Activated CD4-positive, alpha-beta T cell treated with anti-CD3 and anti-CD28 coated beads for 4 hours (primary cell): Measurements from ENCODE around the gene KCNJ5.
"Not testable (repeated sequence)": the region's sequence is repeated elsewhere in the genome, so short reads cannot be mapped to it uniquely, and the experiment has no call there.

Source experiments
- DNase-seq, 2 donors: peaks; one replicate each; pipeline ENCODE4 v3.0.0-alpha.2; 2020

Gene KCNJ5

GRCh38 chr11:128915149-128915521 is 24.0 kb downstream of the KCNJ5 start:
- no peak for DNase-seq

DNA sequence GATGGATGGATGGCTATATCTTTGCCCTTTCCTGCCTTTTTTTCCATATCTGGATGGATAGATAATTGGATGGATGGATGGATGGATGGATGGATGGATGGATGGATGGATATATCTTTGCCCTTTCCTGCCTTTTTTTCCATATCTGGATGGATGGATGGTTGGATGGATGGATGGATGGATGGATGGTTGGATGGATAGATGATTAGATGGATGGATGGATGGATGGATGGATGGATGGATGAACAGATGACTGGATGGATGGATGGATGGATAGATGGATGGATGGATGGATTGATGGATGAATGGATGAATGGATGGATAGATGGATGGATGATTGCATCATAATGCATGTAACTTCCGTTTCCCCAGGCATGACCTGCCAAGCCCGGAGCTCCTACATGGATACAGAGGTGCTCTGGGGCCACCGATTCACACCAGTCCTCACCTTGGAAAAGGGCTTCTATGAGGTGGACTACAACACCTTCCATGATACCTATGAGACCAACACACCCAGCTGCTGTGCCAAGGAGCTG is 24.9 kb downstream of the KCNJ5 start:
- no peak for DNase-seq

DNA sequence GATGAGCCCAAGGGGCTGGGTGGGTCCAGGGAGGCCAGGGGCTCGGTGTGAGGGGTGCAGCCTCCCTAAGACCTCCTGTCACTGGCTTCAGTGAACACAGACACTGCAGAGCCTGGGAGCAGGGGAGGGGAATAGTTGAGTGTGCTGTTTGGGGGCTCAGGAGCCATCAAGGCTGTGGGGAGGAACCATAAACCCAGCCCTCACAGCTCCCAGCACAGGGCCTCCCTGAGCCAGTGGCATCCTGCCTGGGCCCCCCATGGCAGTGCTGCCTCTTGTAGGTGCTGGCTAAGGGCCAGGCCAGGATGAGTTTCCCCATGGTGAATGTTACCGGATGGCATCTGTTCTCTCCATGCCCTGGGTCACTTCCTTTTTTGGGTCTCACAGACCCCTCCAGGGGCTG is 25.5 kb downstream of the KCNJ5 start:
- DNase-seq: no peak

DNA sequence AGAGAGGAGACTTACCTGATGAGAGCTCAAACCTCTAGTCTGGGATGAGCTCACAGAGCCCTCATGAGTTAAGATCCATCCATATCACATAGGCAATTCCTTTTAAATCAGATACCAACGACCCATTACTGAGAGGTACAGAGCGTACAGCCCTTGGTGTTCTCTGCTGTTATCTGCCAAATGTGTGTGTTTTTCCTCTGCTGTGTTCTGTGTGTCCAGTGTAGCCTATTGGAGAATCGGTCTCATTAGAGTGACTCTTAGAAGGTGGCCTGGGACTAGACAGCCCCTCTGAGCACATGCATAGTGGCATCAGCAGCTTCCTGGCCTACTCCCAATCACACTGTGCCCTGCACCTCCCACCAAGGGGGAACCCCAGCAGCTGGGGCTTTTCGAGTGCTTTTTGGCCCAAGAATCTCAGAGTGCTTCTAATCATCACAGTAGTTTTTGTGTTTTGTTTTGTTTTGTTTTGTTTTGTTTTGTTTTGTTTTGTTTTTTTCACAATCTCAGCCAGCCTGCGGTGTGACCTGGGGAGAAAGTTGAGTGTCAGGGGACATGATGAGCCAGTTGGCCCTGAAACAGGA is 26.1 kb downstream of the KCNJ5 start:
- DNase-seq: no peak

DNA sequence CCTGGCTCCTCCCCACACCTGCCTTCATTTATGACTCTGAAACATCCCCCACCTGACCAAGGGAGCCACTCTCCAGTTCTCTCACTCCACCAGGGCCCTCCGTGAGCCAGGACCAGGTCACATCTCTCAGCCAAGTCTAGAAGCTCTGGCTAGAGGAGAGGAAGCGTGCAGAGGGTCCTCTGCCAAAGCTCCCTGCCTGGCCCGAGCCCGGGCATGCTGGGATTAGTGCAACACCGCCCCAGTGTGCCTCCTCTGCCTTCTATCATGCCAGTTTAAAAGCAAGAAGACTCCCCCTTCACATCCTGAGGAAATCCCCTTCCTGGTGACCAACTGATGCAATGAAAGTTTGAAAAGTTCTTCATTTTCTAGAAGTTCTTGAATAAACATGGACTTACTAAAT is 28.1 kb downstream of the KCNJ5 start:
- no peak for DNase-seq

DNA sequence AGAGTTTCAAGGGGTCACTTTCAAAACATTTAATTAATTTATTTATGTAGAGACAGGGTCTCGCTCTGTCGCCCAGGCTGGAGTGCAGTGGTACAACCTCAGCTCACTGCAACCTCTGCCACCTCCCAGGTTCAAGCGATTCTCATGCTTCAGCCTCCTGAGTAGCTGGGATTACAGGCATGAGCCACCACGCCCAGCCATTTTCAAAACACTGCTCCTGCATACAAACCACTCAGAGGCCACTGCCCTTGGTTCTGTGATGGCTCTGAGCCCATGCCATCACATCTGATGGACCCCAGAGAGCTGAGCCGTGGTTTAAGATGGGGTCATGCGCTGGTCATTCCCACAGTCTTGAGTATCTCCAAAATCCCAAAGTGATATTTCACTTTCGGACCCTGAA is 28.5 kb downstream of the KCNJ5 start:
- DNase-seq: not testable (repeated sequence)

- DNase-seq: no peak
Observed at GRCh38 chr11:128920666-128921065, 29.5 kb downstream of the KCNJ5 start.

DNA sequence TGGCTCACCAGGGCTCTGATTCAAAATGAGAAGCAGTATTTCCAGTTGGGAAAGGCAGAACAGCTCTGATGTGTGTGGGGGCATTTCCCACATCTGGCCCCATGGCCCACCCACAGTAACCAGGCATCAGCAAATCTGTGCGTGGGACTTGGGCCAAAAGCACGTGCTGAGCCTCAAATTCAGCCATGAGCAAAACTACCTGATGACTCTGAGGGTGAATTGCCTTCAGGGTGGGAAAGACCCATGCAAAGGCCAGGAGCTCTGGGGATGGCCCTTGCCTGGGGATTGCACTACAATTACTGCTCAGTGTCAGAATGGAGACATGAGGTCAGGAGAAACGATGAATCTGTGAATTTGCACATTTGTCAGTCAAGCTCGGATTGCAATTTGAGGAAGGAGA is 30.6 kb downstream of the KCNJ5 start:
- no peak for DNase-seq

- no peak for DNase-seq
Observed at GRCh38 chr11:128924104-128924503, 32.9 kb downstream of the KCNJ5 start.

DNA sequence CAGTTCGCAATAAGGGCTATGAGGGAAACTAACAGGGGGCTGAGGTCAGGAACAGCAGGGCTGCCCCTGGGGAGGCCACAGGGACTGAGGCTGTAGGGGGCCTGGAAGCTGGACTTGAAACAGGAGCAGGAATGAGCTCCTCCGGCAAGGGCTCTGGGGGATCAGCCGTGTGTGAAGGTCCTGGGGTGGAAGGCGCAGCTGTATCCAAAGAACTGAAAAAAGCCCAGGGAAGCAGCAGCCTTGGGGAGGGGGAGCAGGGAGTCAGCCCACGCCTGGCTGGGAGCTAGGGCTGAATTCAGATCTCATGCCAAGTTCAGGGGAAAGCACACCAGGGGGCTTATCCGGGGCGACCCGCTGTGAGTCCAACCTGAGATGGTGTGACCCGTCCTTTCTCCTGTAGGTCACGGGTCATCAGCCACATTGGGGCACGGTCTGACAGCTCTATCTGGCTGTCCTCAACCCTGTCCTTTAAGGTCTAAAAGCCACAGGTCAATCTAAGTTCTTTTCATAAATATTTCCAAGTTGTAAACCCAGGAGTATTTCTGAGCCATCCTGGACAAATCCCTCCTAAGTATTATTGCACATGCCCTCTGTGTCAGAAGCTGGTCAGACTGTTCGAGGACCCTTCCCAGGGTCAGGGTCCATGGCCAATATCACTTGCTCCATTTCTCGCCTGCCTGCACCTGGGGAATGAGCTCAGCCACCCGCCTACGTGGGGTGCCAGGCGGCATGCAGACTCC is 33.5 kb downstream of the KCNJ5 start:
- no peak for DNase-seq

- DNase-seq: no peak
Observed at GRCh38 chr11:128925250-128925600, 34.1 kb downstream of the KCNJ5 start.

DNA sequence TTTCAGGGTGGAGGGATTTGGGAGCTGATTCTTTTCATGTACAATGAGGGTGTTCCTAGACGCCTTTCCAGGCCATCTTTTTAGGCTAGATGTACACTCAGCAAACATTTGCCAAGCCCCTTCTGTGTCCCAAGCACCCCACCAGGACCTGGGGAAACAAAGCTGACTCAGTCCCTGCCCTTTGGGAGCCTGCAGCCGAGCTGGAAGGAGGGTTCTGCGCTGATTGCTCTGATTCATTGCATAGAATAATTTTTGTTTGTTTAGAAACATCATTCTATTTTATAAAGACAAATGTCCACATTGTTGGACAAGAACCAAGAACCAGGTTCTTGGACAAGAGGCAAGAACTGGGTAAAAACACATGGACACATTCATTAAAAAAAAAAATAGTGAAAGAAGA is 34.8 kb downstream of the KCNJ5 start:
- no peak for DNase-seq

DNA sequence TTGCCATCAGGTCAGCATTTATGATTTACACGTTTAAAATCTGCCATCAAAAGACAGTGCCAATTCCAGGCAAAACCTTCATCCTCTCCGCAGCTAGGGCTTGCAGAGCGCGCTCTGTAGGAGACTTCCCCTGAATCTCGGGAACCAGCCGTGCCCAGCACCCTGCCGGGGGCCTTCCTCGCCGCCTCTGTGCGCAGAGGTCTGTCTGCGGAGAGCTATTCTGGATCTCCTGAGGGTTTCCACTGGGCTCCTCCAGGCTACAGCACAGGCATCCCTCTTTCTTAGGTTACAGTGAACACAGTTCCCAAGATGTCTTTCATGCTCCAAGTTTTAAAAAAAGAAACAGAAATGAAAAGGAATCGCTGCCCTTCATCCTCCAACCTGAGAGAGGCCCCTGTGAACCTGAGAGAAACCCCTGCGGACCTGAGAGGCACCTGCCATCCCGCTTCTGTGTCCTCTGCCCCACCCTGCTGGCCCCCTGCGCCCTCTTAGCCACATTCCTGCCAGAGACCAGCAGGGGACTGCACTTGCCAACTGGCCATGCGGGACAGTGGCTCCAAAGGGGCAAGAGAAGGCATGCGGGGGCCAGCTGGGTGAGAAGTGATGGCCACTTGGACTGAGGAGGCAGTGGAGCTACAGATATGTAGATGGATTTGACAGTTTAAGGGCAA is 35.4 kb downstream of the KCNJ5 start:
- no peak for DNase-seq

- no peak for DNase-seq
Observed at GRCh38 chr11:128927108-128927461, 35.9 kb downstream of the KCNJ5 start.

DNA sequence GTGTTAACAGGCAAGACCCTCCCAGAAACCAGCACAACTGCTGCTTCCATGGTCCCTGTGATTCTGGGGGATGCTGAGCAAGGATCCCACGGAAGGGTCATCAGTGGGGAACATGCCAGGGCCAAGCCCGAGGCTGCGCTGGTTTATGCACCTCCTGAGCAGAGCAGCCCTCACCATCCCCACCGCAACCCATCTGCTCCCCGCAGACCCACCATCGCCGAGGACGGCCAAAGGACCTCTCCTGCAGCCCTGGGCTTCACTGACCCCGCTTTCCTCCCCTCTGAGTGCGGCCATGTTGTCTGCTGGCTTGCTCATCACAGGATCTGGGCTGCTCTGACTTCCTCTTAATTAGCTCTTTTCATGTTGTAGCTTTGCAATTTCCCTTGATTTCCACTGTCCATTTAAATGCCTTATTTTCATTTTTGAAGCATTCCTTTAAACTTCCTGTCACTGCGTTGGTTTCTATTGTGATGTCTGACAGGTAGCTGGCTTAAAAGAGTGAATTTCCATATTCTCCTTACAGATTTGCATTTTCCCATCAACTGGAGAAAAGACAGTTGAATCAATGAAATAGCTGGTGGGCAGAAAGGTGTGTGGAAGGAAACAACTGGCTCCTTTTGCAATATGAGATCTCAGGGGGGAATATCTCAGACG is 36.7 kb downstream of the KCNJ5 start:
- DNase-seq: no peak

- DNase-seq: no peak
Observed at GRCh38 chr11:128928400-128928799, 37.2 kb downstream of the KCNJ5 start.

DNA sequence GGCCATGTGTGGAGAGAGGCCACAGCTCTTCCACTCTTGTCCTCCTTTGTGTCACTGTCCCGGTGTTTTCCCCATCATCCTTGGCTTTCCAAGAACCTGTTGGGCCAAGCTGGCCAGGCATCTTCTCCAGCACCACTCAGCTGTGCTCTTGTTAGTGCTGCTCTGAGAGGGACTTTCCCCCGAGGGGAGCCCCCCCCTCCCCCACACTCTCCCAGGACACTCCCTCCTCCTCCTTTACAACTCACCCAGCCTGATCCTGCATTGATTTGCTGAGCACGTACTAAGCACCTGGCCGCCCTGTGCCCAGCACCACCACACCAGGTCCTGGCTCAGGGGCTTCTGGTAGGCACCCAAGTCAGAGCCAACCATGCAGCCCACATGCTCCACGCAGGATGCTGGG is 38.3 kb downstream of the KCNJ5 start:
- no peak for DNase-seq

DNA sequence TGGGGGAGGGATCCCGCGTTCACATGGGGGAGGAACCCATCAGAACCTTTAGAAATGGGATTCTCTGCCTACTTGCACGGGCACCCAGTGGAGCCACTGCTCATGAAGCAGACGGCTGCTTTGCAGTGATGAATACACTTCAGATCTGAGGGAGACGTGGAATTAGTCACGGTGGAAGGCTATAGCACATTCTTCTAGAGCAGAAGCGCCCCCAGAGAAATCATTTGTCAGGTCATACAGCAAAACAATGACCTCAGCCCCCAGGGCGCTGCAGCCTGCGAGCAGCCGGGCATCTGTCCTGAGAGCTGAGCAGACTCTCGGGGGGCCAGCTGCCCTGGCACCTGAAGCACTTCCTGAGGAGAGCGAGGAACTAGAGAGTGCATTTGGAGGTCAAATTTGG is 38.8 kb downstream of the KCNJ5 start:
- no peak for DNase-seq

DNA sequence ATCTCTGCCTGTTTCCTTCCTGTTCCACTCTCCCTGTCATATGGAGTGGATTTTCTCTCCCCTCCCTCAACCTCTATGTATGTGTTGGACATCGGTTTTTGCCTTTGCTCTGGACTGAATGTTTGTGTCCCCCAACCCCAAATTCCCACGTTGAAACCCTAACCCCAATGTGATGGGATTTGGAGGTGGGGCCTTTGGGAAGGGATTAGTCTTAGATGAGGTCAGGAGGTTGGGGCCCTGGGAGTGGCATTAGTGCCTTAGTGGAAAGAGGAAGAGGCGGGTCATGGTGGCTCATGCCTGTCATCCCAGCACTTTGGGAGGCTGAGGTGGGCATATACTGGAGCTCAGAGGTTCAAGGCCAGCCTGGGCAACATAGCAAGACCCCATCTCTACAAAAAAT is 39.9 kb downstream of the KCNJ5 start:
- DNase-seq: no peak

DNA sequence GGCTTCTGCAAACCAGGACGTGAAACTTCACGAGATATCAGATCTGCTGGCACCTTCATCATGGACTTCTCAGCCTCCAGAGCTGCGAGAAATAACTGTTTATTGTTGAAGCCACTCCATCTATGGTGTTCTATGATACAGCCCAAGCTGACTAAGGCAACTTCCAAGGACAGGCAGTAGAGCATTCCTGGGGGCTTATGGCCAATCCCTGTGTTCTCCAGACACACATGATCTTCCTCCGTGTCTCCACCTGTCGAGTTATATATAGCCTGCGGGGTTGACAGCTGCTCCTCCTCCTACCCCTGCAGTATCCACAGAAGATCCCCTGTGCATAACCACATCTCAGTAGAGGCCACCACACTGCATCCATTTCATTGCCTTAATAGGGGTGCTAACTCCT is 40.5 kb downstream of the KCNJ5 start:
- no peak for DNase-seq

- no peak for DNase-seq
Observed at GRCh38 chr11:128933481-128934178, 42.5 kb downstream of the KCNJ5 start.

- no peak for DNase-seq
Observed at GRCh38 chr11:128934351-128934750, 43.2 kb downstream of the KCNJ5 start.

DNA sequence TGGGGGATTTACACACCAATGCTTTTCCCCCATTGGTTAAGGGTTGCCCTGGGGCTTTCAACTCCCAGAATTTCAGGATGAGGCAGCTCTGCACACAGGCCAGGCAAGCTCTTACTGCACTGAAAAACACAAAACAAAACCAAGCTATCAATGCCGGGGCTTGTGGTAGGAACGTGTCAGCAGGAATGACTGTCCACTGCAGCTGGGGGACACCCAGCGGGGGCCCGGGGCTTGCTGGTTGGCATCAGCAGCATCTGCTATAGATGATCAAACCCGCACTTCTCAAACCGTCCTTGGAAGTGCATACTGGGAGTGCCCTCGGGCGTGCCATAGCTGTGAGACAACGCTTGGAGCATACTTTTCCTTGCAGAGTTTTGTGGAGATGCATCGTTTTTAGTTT is 43.8 kb downstream of the KCNJ5 start:
- DNase-seq: no peak
